A673 (cell line): Measurements from ENCODE around the gene C12orf56.

Experiments used
- EZH2 ChIP-seq: fragments of 200-600 bp; sonication (generic); IDR thresholded peaks from 2 replicates; pipeline ENCODE4 v1.6.1; 2017; ENCODE audit warnings: borderline replicate concordance, low read depth, mild to moderate bottlenecking, mixed read lengths, antibody characterized with exemption, low read length; ENCODE audit not compliant: poor library complexity, severe bottlenecking
- TF ChIP-seq, protein P1 (sequence below): fragments of 300-800, 200-600 bp; sonication (generic); conservative IDR thresholded peaks from 2 replicates; pipeline ENCODE4 v1.5.1; 2017; ENCODE audit warnings: low read depth, mild to moderate bottlenecking, antibody characterized with exemption, low read length, moderate library complexity, mixed read lengths

DNA sequence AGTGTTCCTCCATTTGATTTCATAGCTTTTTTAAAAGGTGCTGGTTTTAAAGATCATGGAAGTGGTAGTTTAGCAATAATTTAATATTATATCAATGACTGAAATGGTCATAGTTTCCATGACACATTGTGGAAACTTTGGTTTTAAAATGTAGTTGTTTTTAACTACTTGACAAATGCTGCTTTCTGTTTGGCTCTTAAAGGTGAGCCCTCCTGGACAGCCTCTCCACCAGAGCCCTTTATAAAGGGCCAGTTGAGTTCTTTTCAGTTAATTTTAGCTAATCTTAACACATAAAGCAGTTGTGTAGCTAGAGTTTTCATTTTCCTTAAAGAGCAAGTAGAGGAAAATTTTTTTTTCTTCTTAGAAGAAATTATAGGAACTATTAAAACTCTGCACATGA, 27.7 kb upstream of the C12orf56 start:
- TF ChIP-seq, protein P1, sequence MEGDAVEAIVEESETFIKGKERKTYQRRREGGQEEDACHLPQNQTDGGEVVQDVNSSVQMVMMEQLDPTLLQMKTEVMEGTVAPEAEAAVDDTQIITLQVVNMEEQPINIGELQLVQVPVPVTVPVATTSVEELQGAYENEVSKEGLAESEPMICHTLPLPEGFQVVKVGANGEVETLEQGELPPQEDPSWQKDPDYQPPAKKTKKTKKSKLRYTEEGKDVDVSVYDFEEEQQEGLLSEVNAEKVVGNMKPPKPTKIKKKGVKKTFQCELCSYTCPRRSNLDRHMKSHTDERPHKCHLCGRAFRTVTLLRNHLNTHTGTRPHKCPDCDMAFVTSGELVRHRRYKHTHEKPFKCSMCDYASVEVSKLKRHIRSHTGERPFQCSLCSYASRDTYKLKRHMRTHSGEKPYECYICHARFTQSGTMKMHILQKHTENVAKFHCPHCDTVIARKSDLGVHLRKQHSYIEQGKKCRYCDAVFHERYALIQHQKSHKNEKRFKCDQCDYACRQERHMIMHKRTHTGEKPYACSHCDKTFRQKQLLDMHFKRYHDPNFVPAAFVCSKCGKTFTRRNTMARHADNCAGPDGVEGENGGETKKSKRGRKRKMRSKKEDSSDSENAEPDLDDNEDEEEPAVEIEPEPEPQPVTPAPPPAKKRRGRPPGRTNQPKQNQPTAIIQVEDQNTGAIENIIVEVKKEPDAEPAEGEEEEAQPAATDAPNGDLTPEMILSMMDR, result no peak
- no peak for TF ChIP-seq EZH2
